OCI-LY1 (cell line): Measurements from ENCODE around the gene DCAF7.

Experiments
- H2AFZ ChIP-seq: fragments of 200-600 bp; sonication (generic), shearing (Covaris generic); 2 replicates; pipeline ENCODE4 v1.6.0; 2014; ENCODE audit warnings: antibody characterized with exemption, mild to moderate bottlenecking, low read length
- H3F3A ChIP-seq: fragments of 200-600 bp; sonication (generic), shearing (Covaris generic); 2 replicates; pipeline ENCODE4 v1.6.0; 2014; ENCODE audit warnings: mild to moderate bottlenecking, antibody characterized with exemption, low read length, moderate library complexity; ENCODE audit not compliant: insufficient read depth
- H3K27ac ChIP-seq: fragments of 200-600 bp; sonication (generic); 2 replicates; pipeline ENCODE4 v1.5.1; 2014; ENCODE audit warnings: low read length, mixed run types, mild to moderate bottlenecking, low read depth; ENCODE audit not compliant: poor library complexity, severe bottlenecking
- H3K27me3 ChIP-seq: fragments of 200-600 bp; sonication (generic); 2 replicates; pipeline ENCODE4 v1.6.0; 2014; ENCODE audit warnings: antibody characterized with exemption, mild to moderate bottlenecking, low read length, moderate library complexity; ENCODE audit not compliant: insufficient read depth
- H3K36me3 ChIP-seq: fragments of 200-600 bp; sonication (generic); 2 replicates; pipeline ENCODE4 v1.6.1; 2014; ENCODE audit warnings: mild to moderate bottlenecking, antibody characterized with exemption, low read length, moderate library complexity, mixed read lengths; ENCODE audit not compliant: insufficient read depth
- H3K4me1 ChIP-seq: fragments of 200-600 bp; sonication (generic); 2 replicates; pipeline ENCODE4 v1.5.1; 2014; ENCODE audit warnings: mild to moderate bottlenecking, low read length, moderate library complexity; ENCODE audit not compliant: insufficient read depth, severe bottlenecking
- H3K4me2 ChIP-seq: fragments of 200-600 bp; sonication (generic), shearing (Covaris generic); 2 replicates; pipeline ENCODE4 v1.6.1; 2014; ENCODE audit warnings: low read length
- H3K4me3 ChIP-seq: fragments of 200-600 bp; sonication (generic); 2 replicates; pipeline ENCODE4 v1.5.1; 2014; ENCODE audit warnings: low read length, low read depth, mild to moderate bottlenecking, mixed read lengths; ENCODE audit not compliant: poor library complexity, severe bottlenecking
- H3K79me2 ChIP-seq: fragments of 200-600 bp; shearing (Covaris generic); 2 replicates; pipeline ENCODE4 v1.6.1; 2016; ENCODE audit warnings: mixed run types, low read length, mixed read lengths; ENCODE audit not compliant: insufficient read depth
- H3K9ac ChIP-seq: fragments of 200-600 bp; sonication (generic), shearing (Covaris generic); 2 replicates; pipeline ENCODE4 v1.6.1; 2014; ENCODE audit warnings: mild to moderate bottlenecking, low read length, mixed read lengths
- H3K9me2 ChIP-seq: fragments of 200-600 bp; sonication (generic), shearing (Covaris generic); 2 replicates; pipeline ENCODE4 v1.6.1; 2014; ENCODE audit warnings: low read depth, mild to moderate bottlenecking, low read length, mixed read lengths
- H3K9me3 ChIP-seq: fragments of 200-600 bp; shearing (Covaris generic); 2 replicates; pipeline ENCODE4 v1.6.1; 2014; ENCODE audit warnings: low read length, mixed read lengths
- H4K20me1 ChIP-seq: fragments of 200-600 bp; sonication (generic), shearing (Covaris generic); 2 replicates; pipeline ENCODE4 v1.6.0; 2016; ENCODE audit warnings: mild to moderate bottlenecking, low read length; ENCODE audit not compliant: insufficient read depth
- EZH2 ChIP-seq: fragments of 200-600 bp; sonication (generic), shearing (Covaris generic); IDR thresholded peaks from 2 replicates; pipeline ENCODE4 v1.8.0; 2017; ENCODE audit warnings: borderline replicate concordance, mixed run types, mild to moderate bottlenecking, antibody characterized with exemption, low read length, moderate library complexity, mixed read lengths
- TF ChIP-seq, protein P1 (sequence below): fragments of 200-600 bp; sonication (generic), shearing (Covaris generic); IDR thresholded peaks from 2 replicates; pipeline ENCODE4 v1.5.1; 2017; ENCODE audit warnings: mild to moderate bottlenecking, antibody characterized with exemption, low read length, moderate library complexity, mixed read lengths

The DCAF7 gene

DNA sequence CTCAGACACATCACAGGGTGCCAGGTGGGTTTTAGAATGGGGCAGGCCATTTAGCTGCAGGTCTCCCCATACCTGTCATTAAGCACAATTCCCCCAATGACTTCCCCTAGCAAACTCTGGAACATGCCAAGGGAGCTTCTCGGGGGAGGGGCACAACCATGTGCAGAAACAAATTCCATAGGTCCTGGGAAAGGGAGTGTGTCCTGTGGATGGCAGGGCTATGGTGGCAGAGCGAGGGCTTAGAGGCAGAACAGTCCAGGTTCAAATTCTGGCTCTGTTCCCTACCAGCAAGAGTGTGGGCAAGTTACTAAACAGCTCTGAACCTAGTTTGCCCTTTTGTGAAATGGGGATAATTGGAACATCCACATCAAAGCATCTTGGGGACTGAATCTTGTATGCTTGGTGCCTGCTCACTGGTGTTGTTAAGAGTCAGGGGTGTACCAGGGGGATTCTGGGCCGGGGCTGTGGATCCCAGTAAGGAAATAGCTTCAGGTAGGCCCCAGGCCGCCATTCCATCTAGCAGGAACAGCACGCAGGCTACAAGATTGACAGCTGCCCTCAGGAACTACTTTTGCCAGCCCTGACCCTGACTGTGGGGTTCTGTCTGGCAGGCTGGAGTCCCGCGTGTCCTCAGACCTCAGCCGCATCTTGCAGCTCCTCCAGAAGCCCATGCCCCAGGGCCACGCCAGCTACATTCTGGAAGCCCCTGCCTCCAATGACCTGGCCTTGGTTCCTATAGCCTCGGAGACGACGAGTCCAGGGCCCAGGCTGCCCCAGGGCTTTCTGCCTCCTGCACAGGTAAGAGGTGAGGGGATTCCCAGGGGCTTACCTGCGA, 5.6 kb upstream of the DCAF7 start:
- Histone ChIP-seq H3K4me3 (no peak overlapping the region), H3K4me2 (no peak overlapping the region), H3F3A (no peaks in the 10 kb centered on the region), H3K36me3 (no peaks in the 10 kb centered on the region), H4K20me1 (no peaks in the 10 kb centered on the region), H3K4me1 (peaks cover 8% of the 10 kb centered on the region), H3K27ac (no peak overlapping the region), H2AFZ (no peak overlapping the region), H3K79me2 (no peaks in the 10 kb centered on the region), H3K9ac (no peak overlapping the region), H3K27me3 (no peaks in the 10 kb centered on the region), H3K9me2 (no peaks in the 10 kb centered on the region), H3K9me3 (no peaks in the 10 kb centered on the region)
- TF ChIP-seq, protein P1, sequence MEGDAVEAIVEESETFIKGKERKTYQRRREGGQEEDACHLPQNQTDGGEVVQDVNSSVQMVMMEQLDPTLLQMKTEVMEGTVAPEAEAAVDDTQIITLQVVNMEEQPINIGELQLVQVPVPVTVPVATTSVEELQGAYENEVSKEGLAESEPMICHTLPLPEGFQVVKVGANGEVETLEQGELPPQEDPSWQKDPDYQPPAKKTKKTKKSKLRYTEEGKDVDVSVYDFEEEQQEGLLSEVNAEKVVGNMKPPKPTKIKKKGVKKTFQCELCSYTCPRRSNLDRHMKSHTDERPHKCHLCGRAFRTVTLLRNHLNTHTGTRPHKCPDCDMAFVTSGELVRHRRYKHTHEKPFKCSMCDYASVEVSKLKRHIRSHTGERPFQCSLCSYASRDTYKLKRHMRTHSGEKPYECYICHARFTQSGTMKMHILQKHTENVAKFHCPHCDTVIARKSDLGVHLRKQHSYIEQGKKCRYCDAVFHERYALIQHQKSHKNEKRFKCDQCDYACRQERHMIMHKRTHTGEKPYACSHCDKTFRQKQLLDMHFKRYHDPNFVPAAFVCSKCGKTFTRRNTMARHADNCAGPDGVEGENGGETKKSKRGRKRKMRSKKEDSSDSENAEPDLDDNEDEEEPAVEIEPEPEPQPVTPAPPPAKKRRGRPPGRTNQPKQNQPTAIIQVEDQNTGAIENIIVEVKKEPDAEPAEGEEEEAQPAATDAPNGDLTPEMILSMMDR: no peak
- TF ChIP-seq EZH2: no peak

DNA sequence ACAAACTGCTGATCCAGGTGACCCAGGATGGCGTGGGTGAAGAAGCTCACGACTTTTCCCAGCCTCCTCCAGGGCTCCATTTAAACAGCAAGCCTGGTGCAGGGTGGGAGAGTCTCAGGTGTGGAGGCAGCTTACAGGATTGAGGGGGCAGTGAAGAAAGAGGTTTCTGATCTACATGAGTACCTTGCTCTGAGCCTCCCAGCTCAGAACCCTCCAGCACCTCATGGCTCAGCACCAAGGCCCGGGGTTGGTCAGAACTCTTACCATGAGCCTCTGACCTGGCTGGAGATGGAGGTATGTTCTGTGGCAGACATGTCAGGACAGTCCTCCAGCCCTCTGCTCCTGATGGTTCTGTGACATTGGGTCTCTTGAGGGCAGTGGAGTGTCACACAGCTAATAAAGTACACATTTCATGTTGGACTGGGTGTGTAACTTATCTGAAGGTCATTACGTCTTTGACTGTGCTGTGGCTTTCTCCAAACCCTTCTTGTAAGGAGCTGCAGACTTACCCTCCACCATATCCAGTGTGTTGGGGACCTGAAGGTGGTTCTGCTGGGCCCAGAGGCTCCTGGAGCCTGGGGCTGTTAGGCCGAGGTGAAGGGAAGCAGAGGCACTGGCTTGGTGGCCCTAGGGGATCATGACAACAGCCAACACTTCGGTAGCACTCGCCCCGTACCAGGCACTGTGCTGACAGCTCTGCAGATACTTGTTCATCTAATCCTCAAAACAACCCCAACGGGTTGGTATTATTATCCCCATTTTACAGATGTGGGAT, 3.8 kb upstream of the DCAF7 start:
- Histone ChIP-seq H3F3A (no peaks in the 10 kb centered on the region), H3K9ac (no peak overlapping the region), H3K36me3 (no peaks in the 10 kb centered on the region), H4K20me1 (no peaks in the 10 kb centered on the region), H2AFZ (no peak overlapping the region), H3K27ac (no peak overlapping the region), H3K79me2 (peaks cover 9% of the 10 kb centered on the region), H3K27me3 (no peaks in the 10 kb centered on the region), H3K4me3 (no peak overlapping the region), H3K4me1 (peaks cover 10% of the 10 kb centered on the region), H3K9me2 (no peaks in the 10 kb centered on the region), H3K9me3 (no peaks in the 10 kb centered on the region), H3K4me2 (no peak overlapping the region)
- TF ChIP-seq, protein P1: no peak

DNA sequence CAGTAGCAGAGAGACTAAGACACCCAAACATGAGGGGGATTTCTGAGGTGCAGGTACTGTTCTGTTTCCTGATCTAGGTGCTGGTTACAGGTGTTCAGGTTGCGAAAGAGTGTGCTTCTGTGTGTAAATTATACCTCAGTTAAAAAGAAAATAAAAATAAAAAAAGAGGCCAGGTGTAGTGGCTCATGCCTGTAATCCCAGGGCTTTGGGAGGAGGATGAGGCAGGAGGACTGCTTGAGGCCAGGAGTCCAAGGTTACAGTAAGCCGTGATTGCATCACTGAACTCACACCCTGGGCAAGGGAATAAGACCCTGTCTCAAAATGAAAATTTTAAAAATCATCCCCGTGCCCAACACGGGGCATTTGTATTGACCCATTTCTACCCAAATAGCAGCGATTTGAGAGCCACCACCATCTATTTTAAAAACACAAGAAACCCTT, 3.2 kb upstream of the DCAF7 start:
- Histone ChIP-seq H3K27ac (no peak overlapping the region), H3K4me3 (no peak overlapping the region), H2AFZ (no peak overlapping the region), H3F3A (no peaks in the 10 kb centered on the region), H3K9me3 (no peaks in the 10 kb centered on the region), H3K79me2 (peaks cover 15% of the 10 kb centered on the region), H3K4me1 (peaks cover 12% of the 10 kb centered on the region), H3K36me3 (no peaks in the 10 kb centered on the region), H3K27me3 (no peaks in the 10 kb centered on the region), H3K9me2 (no peaks in the 10 kb centered on the region), H3K9ac (no peak overlapping the region), H4K20me1 (no peaks in the 10 kb centered on the region), H3K4me2 (no peak overlapping the region)
- TF ChIP-seq, protein P1: no peak
- no peak for TF ChIP-seq EZH2
